WTC11 (cell line): ENCODE measurements around the gene PHC3. TPM values are rescaled to one million over a fixed set of nuclear protein-coding genes. Genes with fewer than 3 reads are reported as not detected.

Experiments
- ATAC-seq: fragments of 200-7000 bp; cut with Tn5 transposase; 2 replicates; pipeline ENCODE4 v1.10.0; 2021; ENCODE audit warnings: mild to moderate bottlenecking, moderate library complexity
- CTCF ChIA-PET: fragments of 300-600 bp; sonication (Branson Sonifier 250); formaldehyde crosslinking; loops from one replicate; lab custom pipeline; 2021; ENCODE audit warnings: antibody characterized with exemption; lab: Charles Lee
- POLR2A ChIA-PET: fragments of 350-600 bp; sonication (Branson Sonifier 250); formaldehyde crosslinking; loops from one replicate; lab custom pipeline; 2021; ENCODE audit warnings: antibody characterized with exemption; lab: Charles Lee
- DNase-seq: peaks from one replicate; pipeline ENCODE4 v3.0.0; 2021; ENCODE audit warnings: low spot score
- H3K27ac Mint-ChIP-seq: 2 replicates; pipeline ENCODE4 v1.8.0; 2021; ENCODE audit warnings: mixed read lengths
- H3K27me3 Mint-ChIP-seq: 2 replicates; pipeline ENCODE4 v1.8.0; 2021; ENCODE audit warnings: low read depth, mild to moderate bottlenecking, moderate library complexity, mixed read lengths
- H3K36me3 Mint-ChIP-seq: 2 replicates; pipeline ENCODE4 v1.8.0; 2021; ENCODE audit warnings: mixed read lengths
- H3K4me1 Mint-ChIP-seq: 2 replicates; pipeline ENCODE4 v1.8.0; 2022; ENCODE audit warnings: mixed read lengths
- H3K4me3 Mint-ChIP-seq: 2 replicates; pipeline ENCODE4 v1.8.0; 2021; ENCODE audit warnings: mild to moderate bottlenecking, moderate library complexity, mixed read lengths
- H3K9me3 Mint-ChIP-seq: 2 replicates; pipeline ENCODE4 v1.8.0; 2021; ENCODE audit warnings: mixed read lengths
- ARID4B ChIP-seq: sonication (generic); formaldehyde crosslinking; IDR thresholded peaks from 2 replicates; pipeline ENCODE4 v1.8.0; 2023; ENCODE audit warnings: missing genetic modification reagents, mild to moderate bottlenecking, borderline replicate concordance
- CBFB ChIP-seq: sonication (generic); formaldehyde crosslinking; IDR thresholded peaks from 2 replicates; pipeline ENCODE4 v1.8.1; 2022; ENCODE audit warnings: mild to moderate bottlenecking, low read depth, missing genetic modification reagents
- E2F1 ChIP-seq: sonication (generic); formaldehyde crosslinking; IDR thresholded peaks from 2 replicates; pipeline ENCODE4 v1.8.0; 2022; ENCODE audit warnings: mild to moderate bottlenecking, missing genetic modification reagents
- ELF4 ChIP-seq: sonication (generic); formaldehyde crosslinking; IDR thresholded peaks from 2 replicates; pipeline ENCODE4 v1.8.1; 2022; ENCODE audit warnings: low read depth, mild to moderate bottlenecking, moderate library complexity, missing genetic modification reagents
- EMX1 ChIP-seq: fragments of 250-450 bp; sonication (Bioruptor Pico); IDR thresholded peaks from 2 replicates; pipeline ENCODE4 v1.8.0; 2021; ENCODE audit warnings: mild to moderate bottlenecking
- FOXJ3 ChIP-seq: sonication (generic); formaldehyde crosslinking; IDR thresholded peaks from 2 replicates; pipeline ENCODE4 v1.9.0; 2021; ENCODE audit warnings: missing genetic modification reagents, mild to moderate bottlenecking, borderline replicate concordance
- FOXP1 ChIP-seq: sonication (generic); formaldehyde crosslinking; IDR thresholded peaks from 2 replicates; pipeline ENCODE4 v1.8.0; 2022; ENCODE audit warnings: missing genetic modification reagents, mild to moderate bottlenecking, moderate library complexity, borderline replicate concordance
- FOXP4 ChIP-seq: sonication (generic); formaldehyde crosslinking; IDR thresholded peaks from 2 replicates; pipeline ENCODE4 v1.8.0; 2022; ENCODE audit warnings: mild to moderate bottlenecking, missing genetic modification reagents
- JAZF1 ChIP-seq: fragments of 250-450 bp; sonication (Bioruptor Pico); IDR thresholded peaks from 2 replicates; pipeline ENCODE4 v1.9.0; 2021; ENCODE audit warnings: moderate library complexity, mild to moderate bottlenecking, inconsistent platforms
- MYBL2 ChIP-seq: sonication (generic); formaldehyde crosslinking; IDR thresholded peaks from 2 replicates; pipeline ENCODE4 v1.8.1; 2023; ENCODE audit warnings: mild to moderate bottlenecking, moderate library complexity, missing genetic modification reagents
- NFATC4 ChIP-seq: fragments of 250-450 bp; sonication (Bioruptor Pico); IDR thresholded peaks from 2 replicates; pipeline ENCODE4 v1.9.0; 2021; ENCODE audit warnings: mild to moderate bottlenecking
- NR2C2 ChIP-seq: sonication (generic); formaldehyde crosslinking; IDR thresholded peaks from 2 replicates; pipeline ENCODE4 v1.8.0; 2022; ENCODE audit warnings: mild to moderate bottlenecking, missing genetic modification reagents
- STAT6 ChIP-seq: sonication (generic); formaldehyde crosslinking; conservative IDR thresholded peaks from 2 replicates; pipeline ENCODE4 v1.8.1; 2023; ENCODE audit warnings: mild to moderate bottlenecking, low read depth, missing genetic modification reagents, moderate library complexity
- TEAD4 ChIP-seq: sonication (generic); formaldehyde crosslinking; IDR thresholded peaks from 2 replicates; pipeline ENCODE4 v1.8.0; 2022; ENCODE audit warnings: mild to moderate bottlenecking, missing genetic modification reagents
- ZBTB43 ChIP-seq: sonication (generic); formaldehyde crosslinking; IDR thresholded peaks from 2 replicates; pipeline ENCODE4 v1.8.1; 2023; ENCODE audit warnings: mild to moderate bottlenecking, missing genetic modification reagents
- ZNF138 ChIP-seq: sonication (generic); formaldehyde crosslinking; conservative IDR thresholded peaks from 2 replicates; pipeline ENCODE4 v1.8.1; 2022; ENCODE audit warnings: mild to moderate bottlenecking, moderate library complexity, missing genetic modification reagents
- total RNA-seq: library from RNA; stranded (reverse); gene quantifications from 3 replicates; pipeline ENCODE4 v1.2.3, GENCODE V29; 2021
- TF ChIP-seq, protein P1 (sequence below): sonication (generic); formaldehyde crosslinking; IDR thresholded peaks from 2 replicates; pipeline ENCODE4 v1.8.1; 2023; ENCODE audit warnings: mild to moderate bottlenecking, missing genetic modification reagents

PHC3 gene
- total RNA-seq, 1 experiment from 2014 or later = 27.8 TPM

GRCh38 chr3:170063691-170064090 lies 117.8 kb downstream of the PHC3 start:
- Mint-ChIP-seq H3K4me3 (no peak overlapping the region), H3K27ac (peak overlapping the region; percentile 83), H3K27me3 (no peaks in the 10 kb centered on the region)
- no peak for TF ChIP-seq EMX1 (CRISPR knock-in tag)
- no peak for TF ChIP-seq MYBL2 (CRISPR knock-in tag)
- no peak for TF ChIP-seq STAT6 (CRISPR knock-in tag)
- TF ChIP-seq FOXJ3 (CRISPR knock-in tag) = no peak
- TF ChIP-seq FOXP4 (CRISPR knock-in tag) = no peak
- no peak for TF ChIP-seq ARID4B (CRISPR knock-in tag)
- TF ChIP-seq NR2C2 (CRISPR knock-in tag) = no peak
- no peak for TF ChIP-seq JAZF1 (CRISPR knock-in tag)
- TF ChIP-seq, all 79 proteins: peak for 0
- POLR2A ChIA-PET = interaction anchor here (0.5 to 0.6 kb wide), 2 partner anchors 95 to 854 kb away, joined by 3 to 5 read pairs; no protein-coding TSS in a partner anchor
- Mint-ChIP-seq H3K36me3 (peaks cover 17% of the 10 kb centered on the region), H3K4me1 (peaks cover 36% of the 10 kb centered on the region), H3K9me3 (0 out of 2 replicates have a peak, but pooled peaks cover 4% of the 10 kb centered on the region)
- CTCF ChIA-PET = interaction anchor here (0.7 to 2.8 kb wide), 6 partner anchors 9 to 1852 kb away, joined by 3 to 38 read pairs (median 4); no protein-coding TSS in a partner anchor
- ATAC-seq (no peak), DNase-seq (no peak)

DNA sequence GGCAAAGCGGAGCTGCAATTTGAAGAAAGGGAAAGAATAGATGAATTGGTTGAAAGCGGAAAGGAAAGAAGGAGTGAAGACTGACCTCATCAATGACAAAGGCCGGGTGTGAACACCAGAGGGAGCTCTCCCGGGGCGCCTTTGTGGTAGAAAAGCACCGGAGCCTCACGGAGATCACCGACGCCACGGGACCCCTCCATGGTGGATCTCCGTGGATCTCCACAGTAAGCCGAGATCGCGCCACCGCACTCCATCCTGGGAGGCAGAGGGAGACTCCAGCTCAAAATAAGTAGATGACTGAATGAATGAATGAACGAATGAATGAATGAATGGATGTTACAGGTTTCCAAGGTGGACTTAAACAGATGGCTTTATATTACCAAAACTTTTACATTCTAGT lies 118.8 kb downstream of the PHC3 start:
- ATAC-seq = peak; percentile 64
- peak; percentile 68 for DNase-seq
- Mint-ChIP-seq H3K4me1 (peaks cover 46% of the 10 kb centered on the region), H3K36me3 (peaks cover 17% of the 10 kb centered on the region), H3K4me3 (no peak overlapping the region), H3K9me3 (0 out of 2 replicates have a peak, but pooled peaks cover 4% of the 10 kb centered on the region), H3K27me3 (no peaks in the 10 kb centered on the region), H3K27ac (peak overlapping the region; percentile 83)
- TF ChIP-seq E2F1 = no peak
- no peak for TF ChIP-seq ZNF138
- no peak for TF ChIP-seq CBFB (CRISPR knock-in tag)
- TF ChIP-seq, protein P1, sequence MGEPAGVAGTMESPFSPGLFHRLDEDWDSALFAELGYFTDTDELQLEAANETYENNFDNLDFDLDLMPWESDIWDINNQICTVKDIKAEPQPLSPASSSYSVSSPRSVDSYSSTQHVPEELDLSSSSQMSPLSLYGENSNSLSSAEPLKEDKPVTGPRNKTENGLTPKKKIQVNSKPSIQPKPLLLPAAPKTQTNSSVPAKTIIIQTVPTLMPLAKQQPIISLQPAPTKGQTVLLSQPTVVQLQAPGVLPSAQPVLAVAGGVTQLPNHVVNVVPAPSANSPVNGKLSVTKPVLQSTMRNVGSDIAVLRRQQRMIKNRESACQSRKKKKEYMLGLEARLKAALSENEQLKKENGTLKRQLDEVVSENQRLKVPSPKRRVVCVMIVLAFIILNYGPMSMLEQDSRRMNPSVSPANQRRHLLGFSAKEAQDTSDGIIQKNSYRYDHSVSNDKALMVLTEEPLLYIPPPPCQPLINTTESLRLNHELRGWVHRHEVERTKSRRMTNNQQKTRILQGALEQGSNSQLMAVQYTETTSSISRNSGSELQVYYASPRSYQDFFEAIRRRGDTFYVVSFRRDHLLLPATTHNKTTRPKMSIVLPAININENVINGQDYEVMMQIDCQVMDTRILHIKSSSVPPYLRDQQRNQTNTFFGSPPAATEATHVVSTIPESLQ = no peak
- no peak for TF ChIP-seq EMX1 (CRISPR knock-in tag)
- TF ChIP-seq NR2C2 (CRISPR knock-in tag) = no peak
- TF ChIP-seq FOXP1 (CRISPR knock-in tag) = no peak
- no peak for TF ChIP-seq TEAD4 (CRISPR knock-in tag)
- no peak for TF ChIP-seq ELF4 (CRISPR knock-in tag)
- TF ChIP-seq ZBTB43 (CRISPR knock-in tag) = no peak
- no peak for TF ChIP-seq NFATC4 (CRISPR knock-in tag)
- ChIA-PET POLR2A (interaction anchor here (0.6 kb wide), 1 partner anchor 231 kb away, joined by 4 read pairs; no protein-coding TSS in a partner anchor), CTCF (interaction anchor here (0.6 to 2.8 kb wide), 12 partner anchors 8 to 348 kb away, joined by 3 to 38 read pairs (median 4); no protein-coding TSS in a partner anchor)
